Measurements from ENCODE around the gene CELF4. TPM values are rescaled to one million over a fixed set of nuclear protein-coding genes. Genes with fewer than 3 reads are reported as not detected.

The CELF4 gene
- total and polyA plus RNA-seq, 10 of the 15 experiments (the other 5 are each of a cell fraction or from before 2014, with no cell fraction given) = 0.03 to 0.32 TPM; not detected in 8

- TF ChIP-seq, protein P1, sequence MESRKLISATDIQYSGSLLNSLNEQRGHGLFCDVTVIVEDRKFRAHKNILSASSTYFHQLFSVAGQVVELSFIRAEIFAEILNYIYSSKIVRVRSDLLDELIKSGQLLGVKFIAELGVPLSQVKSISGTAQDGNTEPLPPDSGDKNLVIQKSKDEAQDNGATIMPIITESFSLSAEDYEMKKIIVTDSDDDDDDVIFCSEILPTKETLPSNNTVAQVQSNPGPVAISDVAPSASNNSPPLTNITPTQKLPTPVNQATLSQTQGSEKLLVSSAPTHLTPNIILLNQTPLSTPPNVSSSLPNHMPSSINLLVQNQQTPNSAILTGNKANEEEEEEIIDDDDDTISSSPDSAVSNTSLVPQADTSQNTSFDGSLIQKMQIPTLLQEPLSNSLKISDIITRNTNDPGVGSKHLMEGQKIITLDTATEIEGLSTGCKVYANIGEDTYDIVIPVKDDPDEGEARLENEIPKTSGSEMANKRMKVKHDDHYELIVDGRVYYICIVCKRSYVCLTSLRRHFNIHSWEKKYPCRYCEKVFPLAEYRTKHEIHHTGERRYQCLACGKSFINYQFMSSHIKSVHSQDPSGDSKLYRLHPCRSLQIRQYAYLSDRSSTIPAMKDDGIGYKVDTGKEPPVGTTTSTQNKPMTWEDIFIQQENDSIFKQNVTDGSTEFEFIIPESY (IDR thresholded peaks at IDR 0.05) = no peak
- TF ChIP-seq BCL11A (IDR thresholded peaks at IDR 0.05; ENCODE audit: low read depth, low read length) (no peak), RAD51 (IDR thresholded peaks at IDR 0.05) (no peak)
These were observed 115.0 kb downstream of the CELF4 start (continued) for GRCh38 chr18:37450434-37451132.

GRCh38 chr18:37449618-37450017 is 116.0 kb downstream of the CELF4 start:
- FAIRE-seq (no peak), DNase-seq (ENCODE audit: low read depth, low spot score) (no peak), ATAC-seq (no peak)
- ChIA-PET CTCF (no interaction called here), SMC1A (ENCODE audit: uncharacterized antibody, unreplicated experiment) (no interaction called here), RAD21 (ENCODE audit: unreplicated experiment) (no interaction called here), POLR2A (no interaction called here)
- Histone ChIP-seq H3K27ac (ENCODE audit: control insufficient read depth, insufficient read depth) (no peak overlapping the region), H3K9ac (ENCODE audit: control insufficient read depth, insufficient read depth, low read length) (no peak overlapping the region), H3K79me2 (ENCODE audit: control insufficient read depth, insufficient read depth, low read length) (no peaks in the 10 kb centered on the region), H3K9me3 (replicated peaks; ENCODE audit: control insufficient read depth, insufficient read depth, low read length) (no peaks in the 10 kb centered on the region), H3K27me3 (replicated peaks in 1 of 2; ENCODE audit: control insufficient read depth in 2 of 2, insufficient read depth in 2 of 2, low read length in 1 of 2) (peaks cover 0 to 5% of the 10 kb centered on the region in 2 experiments; a peak in 3 of 4 replicates), H3K4me3 (no peak overlapping the region), H4K20me1 (ENCODE audit: control insufficient read depth, insufficient read depth) (no peaks in the 10 kb centered on the region), H3K4me1 (ENCODE audit: control insufficient read depth, insufficient read depth, low read length) (no peaks in the 10 kb centered on the region; the same call in 1 of the 2 replicates), H3K4me2 (ENCODE audit: control insufficient read depth, insufficient read depth) (no peak overlapping the region), H3K36me3 (ENCODE audit: control insufficient read depth in 2 of 2, insufficient read depth in 2 of 2, low read length in 1 of 2) (no peaks in the 10 kb centered on the region), H2AFZ (ENCODE audit: control insufficient read depth, low read depth, low read length) (no peak overlapping the region)
- TF ChIP-seq YBX1 (IDR thresholded peaks at IDR 0.05) (no peak), TAF1 (IDR thresholded peaks at IDR 0.05; ENCODE audit: borderline replicate concordance, low read depth, low read length) (no peak), RFX5 (IDR thresholded peaks at IDR 0.05; ENCODE audit: low read depth, low read length) (no peak), RB1 (IDR thresholded peaks at IDR 0.05; ENCODE audit: borderline replicate concordance) (no peak), MTA2 (IDR thresholded peaks at IDR 0.05; ENCODE audit: low read depth) (no peak), ZNF207 (IDR thresholded peaks at IDR 0.05; ENCODE audit: borderline replicate concordance) (no peak)
- WGBS (ENCODE audit: insufficient coverage, insufficient replicate concordance, low lambda C conversion rate, missing lambda C conversion rate) = 24% methylated on average over 2 of the region's 2 CpGs
- intact Hi-C loops (cut with micrococcal nuclease; ENCODE audit: unreplicated experiment) (no loop called here), in situ Hi-C loops (cut with MboI) (no loop called here)
- no TSS peak for BruUV-seq (replicated peaks)

Measured in GM12878 (cell line).